Stimulated activated CD8-positive, alpha-beta memory T cell treated with anti-CD3 and anti-CD28 coated beads, Interleukin-12 subunit alpha, Interleukin-12 subunit beta, amount 100 ng/mL, for 4 hours (primary cell): ENCODE measurements around the gene TAS1R2.

Experiments used
- DNase-seq: peaks from one replicate; pipeline ENCODE4 v3.0.0-alpha.2; 2020; ENCODE audit warnings: low read depth

The TAS1R2 gene

DNA sequence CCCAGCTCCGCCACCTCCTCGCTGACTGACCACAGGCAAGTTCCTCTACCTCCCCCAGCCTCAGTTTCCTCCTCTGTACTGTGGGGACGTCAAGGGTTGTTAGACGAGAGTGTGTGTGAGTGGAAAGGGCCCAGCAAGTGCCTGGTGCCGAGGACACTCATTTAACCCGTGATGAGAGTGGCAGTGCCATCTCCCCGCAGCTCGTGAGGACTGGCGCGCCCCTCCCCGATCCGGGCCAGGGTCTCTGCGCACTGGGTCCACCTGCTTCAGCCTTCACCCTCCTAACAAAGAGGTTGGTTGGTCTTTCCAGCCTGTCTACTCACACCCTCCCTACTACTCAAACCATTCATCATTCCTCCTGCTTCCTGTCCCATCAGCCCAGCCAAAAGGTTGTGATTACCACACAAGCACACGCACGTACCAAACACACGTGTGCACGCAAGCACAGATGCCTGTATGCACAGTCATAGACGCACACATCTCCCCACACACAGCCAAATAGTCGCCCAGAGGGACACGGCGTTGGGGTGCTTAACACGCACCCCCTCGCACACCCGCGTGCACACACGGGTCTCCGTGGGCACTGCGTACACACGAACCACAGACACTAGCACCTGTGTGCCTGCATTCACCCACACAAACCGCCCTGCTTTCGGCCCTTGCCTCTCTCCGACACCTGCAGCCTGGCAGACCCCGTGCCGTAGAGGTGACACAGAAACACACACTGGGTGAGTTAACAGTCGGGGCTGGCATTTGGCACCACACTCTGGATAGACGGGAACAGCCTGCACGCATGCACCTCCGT lies 39.3 kb downstream of the TAS1R2 start:
- no peak for DNase-seq

DNA sequence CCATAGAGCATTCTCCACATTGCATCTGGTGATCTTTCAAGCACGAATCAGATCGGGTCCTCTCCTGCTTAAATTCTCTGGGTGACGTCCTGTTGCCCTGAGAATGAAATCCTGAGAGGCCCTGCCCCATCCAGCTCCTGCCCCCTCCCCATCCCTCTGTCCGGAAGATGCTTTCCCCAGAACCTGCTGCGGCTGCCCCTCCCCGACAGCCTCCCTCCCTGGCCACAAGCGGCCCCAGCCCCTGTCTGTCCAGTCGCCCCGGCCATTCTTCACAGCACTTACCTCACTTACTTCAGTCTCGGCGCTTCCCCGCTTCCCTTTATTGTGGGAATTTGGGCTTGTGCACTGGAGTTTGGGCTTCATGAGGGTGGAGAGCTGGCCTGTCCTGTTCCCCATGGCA lies 40.3 kb downstream of the TAS1R2 start:
- no peak for DNase-seq

- no peak for DNase-seq
Observed at GRCh38 chr1:18817795-18818435, 41.5 kb downstream of the TAS1R2 start.

DNA sequence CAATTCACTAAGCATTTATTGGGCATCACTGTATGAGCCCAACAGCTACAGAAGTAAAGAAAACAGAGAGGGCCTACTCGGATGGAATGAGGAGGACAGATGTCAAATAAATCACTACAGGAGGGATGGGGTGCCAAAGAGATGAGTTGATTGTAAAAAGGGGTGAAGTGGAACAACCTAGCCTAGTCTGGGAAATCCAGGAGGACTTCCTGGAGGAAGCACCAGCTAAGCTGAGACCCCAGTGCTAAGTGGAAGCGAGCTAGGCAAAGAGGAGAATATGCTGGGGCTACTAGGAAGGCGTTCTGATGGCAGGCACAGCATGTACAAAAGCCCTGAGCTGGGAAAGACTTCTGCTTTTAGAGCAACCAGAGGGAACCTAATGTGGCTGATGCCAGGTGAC lies 42.1 kb downstream of the TAS1R2 start:
- DNase-seq: no peak

GRCh38 chr1:18816808-18817207 lies 42.7 kb downstream of the TAS1R2 start:
- DNase-seq: no peak

DNA sequence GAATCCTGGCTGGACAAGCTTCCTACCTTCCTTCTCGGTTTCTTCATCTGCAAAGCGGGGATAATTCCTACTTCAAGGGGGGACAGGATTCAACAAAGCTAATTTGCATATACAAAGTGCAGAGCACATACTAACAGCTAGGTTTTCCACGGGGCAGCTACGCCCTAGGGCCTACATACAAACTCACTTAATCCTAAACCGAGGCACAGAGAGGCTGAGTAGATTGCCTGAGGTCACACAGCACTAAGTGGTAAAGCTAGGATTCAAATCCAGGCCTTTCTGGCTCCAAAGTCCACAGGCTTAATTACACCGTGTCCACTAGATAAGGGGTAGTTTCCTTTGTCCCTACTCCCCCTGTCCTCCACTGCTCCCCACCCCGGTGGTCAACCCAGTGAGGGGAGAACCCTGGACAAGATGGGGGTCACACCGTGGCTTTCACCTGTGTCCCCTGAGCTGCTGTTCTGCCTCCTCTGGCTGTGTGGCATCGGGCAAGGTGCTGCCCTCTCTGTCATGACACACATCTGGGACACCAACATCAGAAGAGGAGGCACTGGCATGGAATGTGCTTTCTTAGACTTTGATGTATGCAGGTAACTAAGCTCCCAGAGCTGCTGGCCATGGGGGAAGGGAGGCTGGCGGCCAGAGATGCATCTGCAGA lies 44.5 kb downstream of the TAS1R2 start:
- no peak for DNase-seq

- DNase-seq: no peak
Observed at GRCh38 chr1:18814425-18814824, 45.0 kb downstream of the TAS1R2 start.

GRCh38 chr1:18812453-18812939 lies 47.0 kb downstream of the TAS1R2 start:
- DNase-seq: no peak

DNA sequence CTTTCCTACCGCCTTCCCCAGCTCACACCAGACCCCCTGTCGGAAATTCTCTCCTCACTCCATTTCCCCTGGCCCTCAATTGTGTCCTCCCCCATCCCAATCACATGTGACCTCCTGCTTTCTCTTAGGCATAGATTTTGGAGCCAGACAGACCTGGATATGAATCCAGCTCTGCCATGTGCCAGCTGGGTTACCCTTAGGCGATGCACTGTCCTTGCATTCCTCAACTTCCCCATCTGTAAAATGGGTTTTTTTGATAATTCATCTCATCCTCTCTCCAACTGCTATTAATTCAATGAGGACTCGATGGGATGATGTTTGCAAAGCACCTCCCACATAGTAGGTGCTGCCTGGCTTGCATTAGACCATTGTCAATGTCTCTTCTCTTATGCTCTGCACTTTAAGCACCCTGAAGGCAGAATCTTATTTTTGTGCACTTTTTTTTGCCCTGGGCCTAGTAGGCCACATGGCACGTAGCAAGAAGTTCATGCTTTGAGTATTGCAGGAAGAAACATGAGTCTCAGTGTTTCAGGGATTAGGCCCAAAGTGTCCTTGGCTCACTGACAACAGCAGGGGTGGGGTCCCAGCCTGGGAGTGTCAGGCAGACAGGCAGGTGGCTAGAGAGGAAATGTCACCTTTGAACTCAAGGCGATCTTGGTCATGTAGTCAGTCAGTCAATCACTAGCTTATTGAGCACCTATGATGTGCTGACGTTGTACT lies 47.6 kb downstream of the TAS1R2 start:
- DNase-seq: no peak

DNA sequence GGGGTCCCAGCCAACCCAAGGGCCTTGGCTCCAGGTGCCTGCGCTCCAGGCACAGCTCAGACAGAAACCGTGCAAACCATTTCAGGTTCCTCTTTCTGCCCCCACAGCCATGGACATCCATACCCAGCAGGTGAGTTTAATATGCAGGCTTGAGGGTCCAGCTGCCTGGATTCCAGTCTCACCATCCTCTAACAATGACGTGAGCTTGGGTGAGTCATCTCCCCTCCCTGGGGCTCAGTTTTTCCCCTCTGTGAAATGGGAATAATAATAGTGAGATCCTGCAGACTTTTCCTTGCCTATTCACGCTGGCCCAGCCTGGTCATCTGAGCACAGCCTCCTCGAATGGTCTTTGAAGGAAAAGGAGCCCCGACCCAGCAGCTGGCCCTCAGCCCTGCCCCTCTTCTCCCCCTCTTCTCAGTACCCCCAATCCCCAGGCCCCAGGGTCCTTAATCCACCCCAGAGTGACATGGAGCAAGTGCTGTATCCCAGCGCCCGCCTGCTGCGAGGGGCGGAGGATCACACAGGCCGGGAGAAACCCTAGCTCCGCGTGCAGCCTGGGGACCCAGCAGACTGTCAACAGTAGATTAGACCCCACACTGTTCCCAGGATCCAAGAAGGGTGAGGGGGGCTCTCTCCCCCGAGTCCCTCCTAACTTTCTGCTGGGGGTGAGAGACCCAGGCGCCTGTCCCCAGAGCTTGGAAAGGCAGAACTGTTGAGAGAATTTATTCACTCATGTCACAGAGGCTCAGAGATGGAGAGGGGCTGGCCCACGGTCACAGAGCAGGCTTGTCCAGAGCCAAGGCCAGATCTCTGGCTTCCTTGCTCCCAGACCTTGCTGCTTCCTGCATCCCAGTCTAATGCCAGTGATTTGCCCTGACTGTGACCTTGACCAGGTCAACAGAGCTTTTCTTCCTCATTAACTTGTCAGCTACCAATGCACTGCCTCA lies 49.2 kb downstream of the TAS1R2 start:
- no peak for DNase-seq

DNA sequence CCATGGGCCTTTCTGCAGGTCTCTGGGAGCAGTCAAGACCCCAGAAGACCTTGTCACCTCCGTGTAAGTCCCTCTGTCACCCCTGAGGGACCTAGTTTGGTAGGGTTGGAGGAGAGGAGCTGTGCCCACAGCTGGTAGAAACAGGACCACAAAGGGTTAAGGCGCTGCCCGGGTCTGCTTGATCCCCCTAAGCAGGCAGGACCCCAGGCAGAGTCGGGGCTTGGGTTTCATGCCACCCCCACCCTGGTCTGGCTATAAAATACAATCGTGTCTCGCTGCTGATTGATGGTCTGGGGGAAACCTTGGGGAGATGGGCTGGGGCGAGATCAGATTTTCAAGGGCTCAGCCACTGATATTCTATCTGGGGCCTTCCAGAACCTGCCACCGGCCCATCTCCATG lies 50.9 kb downstream of the TAS1R2 start:
- no peak for DNase-seq

DNA sequence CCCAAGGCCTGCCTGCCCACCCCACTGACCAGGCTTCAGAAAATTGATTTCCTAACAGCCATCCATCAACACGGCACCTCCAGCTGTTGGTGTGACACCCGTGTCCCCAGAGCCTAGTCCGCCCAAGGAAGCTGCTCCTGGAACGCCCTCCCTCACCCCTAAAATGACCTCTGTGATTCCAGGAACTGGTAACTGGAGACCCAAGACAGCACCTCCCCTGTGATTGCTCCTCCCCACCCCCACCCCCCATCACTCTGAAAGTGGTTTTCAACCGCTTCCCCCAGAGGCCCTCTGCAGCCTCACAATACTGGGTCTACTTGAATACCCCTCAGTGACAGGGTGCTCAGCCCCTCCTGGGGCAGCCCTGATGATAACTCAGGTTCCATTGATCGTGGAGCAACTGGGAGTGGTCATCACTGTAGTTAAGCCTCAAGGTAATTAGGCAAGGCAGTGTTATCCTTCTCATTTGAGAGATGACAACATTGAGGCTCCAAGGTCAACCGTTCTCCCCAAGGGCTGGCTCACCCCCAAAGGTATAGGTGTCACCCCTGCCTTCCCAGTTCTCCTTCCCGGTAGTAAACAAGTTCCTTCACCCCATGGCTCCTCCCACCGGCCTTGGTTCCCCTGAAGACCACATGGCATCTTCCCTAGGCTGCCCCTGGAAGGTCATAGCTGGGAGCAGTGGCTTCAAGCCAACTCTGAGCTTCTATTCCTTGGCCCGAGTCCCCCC lies 52.0 kb downstream of the TAS1R2 start:
- no peak for DNase-seq

DNA sequence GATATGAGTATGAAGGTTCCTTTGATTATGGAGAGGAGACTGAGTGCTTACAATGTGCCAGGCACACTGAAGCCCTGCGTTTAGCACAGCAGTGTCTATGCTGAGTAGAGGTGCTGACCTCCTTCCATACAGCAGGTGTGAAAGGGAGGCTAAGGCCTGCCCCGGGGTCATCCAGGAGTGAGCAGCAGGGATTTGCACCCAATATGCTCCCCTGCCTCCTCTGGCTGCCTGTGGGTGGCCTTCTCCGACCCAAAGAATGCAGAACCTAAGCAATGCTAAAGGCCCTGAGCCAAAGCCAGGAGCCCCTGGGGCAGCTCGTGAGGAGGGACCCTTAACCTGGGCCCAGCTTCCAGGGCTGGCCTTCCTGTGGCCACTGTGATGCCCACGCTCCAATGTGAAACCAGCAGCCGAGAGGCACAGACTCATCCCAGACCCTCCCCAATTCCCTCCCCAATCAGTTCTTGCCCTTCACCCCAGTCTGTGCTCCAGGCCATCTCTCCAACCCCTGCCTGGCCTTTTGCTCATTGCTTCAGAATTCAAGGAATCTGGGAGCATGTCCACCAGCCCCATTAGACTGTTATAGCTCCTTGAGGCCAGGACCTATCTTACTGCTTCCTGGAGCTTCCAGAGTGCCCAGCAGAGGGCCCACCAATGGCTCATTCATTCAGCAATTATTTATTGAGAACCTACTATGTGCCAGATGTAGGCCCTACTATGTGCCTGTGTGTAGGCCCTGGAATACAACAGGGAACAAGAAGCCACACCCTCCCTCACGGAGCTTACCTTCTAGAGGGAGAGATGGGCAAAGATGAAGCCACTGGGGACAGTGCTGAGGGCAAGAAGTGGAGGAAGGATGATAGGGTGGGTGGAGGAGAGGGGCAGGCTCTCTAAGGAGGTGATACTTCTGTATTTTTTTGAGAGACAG lies 53.3 kb downstream of the TAS1R2 start:
- no peak for DNase-seq

GRCh38 chr1:18805150-18805879 lies 54.1 kb downstream of the TAS1R2 start:
- no peak for DNase-seq

GRCh38 chr1:18803851-18804250 lies 55.6 kb downstream of the TAS1R2 start:
- DNase-seq: no peak

- DNase-seq: no peak
Observed at GRCh38 chr1:18803151-18803791, 56.2 kb downstream of the TAS1R2 start.

- no peak for DNase-seq
Observed at GRCh38 chr1:18802231-18802630, 57.2 kb downstream of the TAS1R2 start.

DNA sequence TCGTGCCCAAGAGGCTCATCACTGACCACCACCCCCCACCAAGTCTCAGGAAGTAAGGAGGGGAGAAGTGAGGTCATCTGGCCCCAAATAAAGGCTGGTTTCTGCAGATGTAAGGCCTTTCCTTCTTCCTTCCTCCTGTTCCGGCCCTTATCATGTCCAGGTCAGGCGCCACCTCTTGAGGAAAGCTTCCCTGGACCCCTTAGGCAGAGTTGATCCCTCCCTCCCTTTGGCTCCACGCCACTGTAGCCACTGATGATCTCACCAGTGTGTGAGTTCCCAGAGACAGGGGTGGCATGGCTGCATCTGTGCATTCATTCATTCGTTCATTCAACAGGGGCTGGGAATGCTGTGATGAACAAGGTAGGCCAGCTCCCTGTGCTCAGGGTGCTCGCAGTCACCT lies 59.2 kb downstream of the TAS1R2 start:
- DNase-seq: no peak
